CD4-positive, alpha-beta T cell treated with Interleukin-10 for 1 hour (primary cell): ENCODE data around the gene SUMO4.
"Not testable (repeated sequence)": the region's sequence is repeated elsewhere in the genome, so short reads cannot be mapped to it uniquely, and the experiment has no call there.

Experiments
- DNase-seq: peaks from one replicate; pipeline ENCODE4 v3.0.0-alpha.2; 2020

Gene SUMO4

GRCh38 chr6:149433881-149434280 is 33.8 kb downstream of the SUMO4 start:
- no peak for DNase-seq

GRCh38 chr6:149435919-149436586 is 36.0 kb downstream of the SUMO4 start:
- no peak for DNase-seq

DNA sequence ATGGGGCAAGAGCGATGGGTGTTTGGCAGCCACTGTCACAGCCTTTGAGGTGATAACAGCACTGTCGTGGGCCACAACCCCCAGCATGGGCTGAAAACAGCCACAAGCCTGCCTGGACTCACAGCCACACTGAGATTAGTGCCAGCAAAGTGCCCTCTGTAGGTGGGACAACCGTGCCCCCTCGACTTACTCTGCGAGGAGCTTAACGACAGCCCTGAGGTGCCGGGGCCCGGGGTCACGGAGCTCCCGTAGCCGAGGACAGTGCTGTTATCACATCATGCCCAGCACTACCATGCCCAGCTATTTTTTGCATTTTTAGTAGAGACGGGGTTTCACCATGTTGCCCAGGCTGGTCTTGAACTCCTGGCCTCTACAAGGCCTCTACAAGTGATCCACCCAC is 36.6 kb downstream of the SUMO4 start:
- no peak for DNase-seq

DNA sequence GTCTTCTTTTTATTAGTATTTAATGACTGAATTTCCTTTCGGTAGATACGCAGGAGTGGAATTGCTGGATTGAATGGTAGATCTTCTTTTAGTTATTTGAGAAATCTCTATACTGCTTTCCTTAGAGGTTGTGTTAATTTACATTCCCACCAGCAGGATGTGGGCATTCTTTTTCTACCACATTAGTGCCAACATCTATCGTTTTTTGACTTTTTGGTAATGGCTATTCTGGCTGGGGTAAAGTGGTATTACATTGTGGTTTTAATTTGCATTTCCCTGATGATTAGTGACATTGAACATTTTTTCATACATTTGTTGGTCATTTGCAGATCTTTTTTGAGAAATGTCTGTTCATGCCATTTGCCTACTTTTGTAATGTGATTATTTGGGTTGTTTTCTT is 37.1 kb downstream of the SUMO4 start:
- no peak for DNase-seq

DNA sequence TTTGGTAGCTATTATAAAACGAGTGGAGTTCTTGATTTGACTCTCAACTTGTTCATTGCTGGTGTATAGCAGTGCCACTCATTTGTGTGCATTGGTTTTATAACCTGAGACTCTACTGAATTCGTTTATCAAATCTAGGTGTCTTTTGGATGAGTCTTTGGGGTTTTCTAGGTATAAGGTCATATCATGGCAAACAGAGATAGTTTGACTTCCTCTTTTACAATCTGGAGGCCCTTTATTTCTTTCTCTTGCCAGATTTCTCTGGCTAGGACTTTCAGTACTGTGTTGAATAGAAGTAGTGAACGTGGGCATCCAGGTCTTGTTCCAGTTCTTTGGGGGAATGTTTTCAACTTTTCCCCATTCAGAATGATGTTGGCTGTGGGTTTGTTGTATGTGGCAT is 38.8 kb downstream of the SUMO4 start:
- DNase-seq: no peak

DNA sequence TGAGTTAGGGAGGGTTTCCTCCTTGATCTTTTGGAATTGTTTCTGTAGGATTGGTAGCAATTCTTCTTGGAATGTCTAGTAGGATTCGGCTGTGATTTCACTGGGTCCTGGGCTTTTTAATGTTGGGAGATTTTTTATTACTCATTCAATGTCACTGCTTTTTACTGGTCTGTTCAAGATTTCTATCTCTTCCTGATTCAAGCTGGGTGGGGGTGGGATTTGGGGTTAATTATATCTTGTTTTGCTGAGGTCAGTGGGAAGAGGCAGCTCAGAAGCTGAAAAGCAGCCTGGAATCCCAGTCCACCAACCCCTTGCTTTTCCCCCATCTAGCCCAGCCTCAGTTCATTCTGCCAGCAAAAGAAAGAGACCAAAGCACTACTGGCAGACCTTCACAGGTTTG is 39.6 kb downstream of the SUMO4 start:
- DNase-seq: no peak

DNA sequence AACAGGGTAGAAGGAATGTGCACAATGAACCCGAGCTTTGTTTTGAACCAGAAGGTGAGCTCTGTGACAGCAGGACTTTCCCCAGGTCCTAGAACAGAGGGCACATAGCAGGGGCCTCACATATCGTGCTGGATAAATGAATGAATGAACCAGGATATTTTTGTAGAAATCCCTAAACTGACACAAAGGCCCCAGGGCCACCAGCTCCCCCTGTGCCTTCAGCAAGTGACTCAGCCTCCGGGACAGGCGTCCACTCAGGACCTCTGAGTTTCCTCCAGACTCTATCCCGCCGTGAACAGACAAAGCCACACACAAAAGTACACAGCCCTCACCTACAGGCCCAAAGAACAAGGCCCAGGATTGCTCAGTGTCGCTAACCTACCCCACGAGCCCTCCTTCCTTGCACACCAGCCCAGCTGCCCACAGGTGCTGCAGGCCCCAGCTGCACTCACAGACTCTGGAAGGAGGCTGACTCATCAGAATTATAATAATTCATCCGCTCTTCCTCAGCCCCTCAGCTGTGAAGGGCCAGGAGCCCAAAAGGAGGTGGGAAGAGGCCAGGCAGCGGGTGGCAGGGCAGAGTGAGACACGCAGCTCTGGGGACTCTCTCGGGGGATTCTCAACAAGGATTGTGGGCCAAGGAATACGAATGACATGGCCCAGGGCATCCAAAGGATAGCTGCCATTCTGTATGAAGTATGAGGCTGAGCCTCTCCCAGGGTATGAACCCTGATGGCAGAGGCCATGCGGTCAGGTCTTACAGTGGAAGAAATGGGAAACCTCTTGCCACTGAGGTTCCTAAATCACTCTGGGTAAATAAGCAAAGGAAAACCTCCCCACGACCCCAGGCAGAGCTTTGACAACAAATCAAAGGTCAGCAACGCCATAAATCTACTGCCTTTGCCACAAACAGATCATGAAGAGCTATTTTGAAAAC is 40.9 kb downstream of the SUMO4 start:
- no peak for DNase-seq

DNA sequence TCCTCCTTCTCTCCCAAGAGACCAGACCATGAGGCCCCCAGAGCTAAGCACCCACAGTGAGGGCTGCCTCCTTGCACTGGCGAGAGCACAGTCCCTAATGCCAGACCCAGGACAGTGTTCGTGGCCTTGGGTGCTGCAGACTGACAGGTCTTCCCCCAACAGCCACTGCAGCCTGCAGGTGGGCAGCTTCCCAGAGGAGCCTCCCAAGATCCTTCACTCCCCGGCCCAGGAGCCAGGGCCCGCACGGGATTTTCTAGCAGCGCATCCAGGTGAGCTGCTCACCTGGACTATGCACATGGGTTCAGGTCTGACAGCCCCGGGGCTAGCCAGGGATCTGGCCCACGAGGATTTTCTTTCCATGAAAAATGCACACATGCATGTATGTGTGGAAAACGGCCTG is 41.7 kb downstream of the SUMO4 start:
- no peak for DNase-seq

DNA sequence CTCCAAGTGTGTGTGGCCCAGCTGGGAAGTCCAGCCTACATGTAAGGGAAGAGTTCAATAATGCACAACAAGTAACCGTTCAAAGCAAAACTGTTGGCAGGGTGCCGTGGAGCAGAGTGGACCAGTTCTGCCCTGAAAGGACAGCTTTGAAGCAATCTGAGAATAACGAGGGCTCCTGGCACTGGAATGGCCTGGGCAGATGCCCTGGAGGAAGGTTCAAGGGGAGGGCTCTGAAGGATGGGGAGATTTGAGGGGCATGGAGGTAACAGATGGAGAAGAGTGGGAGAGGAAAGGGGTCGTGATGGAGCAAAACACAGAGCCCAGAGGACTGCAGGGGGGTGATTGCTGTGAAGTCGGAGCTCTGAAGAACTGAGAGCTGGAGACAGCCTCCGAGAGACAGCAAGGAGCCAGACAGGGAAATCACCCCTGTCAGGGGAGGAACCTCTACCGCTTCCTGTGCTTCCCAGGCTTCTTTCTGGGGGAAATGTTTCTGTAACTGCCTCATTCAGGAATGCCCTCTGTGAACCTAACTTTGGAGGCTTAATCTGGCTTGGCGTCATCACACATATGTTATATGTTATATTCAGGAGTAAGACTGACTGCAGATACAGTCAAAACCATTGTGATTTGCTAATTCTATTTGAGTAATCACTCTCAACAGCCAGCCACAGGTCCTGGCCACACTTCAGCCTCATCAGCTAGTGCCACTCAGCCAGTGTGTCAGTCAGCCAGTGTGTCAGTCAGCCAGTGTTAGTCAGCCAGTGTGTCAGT is 43.5 kb downstream of the SUMO4 start:
- no peak for DNase-seq

- DNase-seq: not testable (repeated sequence)
Observed at GRCh38 chr6:149444360-149445094, 44.5 kb downstream of the SUMO4 start.

- no peak for DNase-seq
Observed at GRCh38 chr6:149445095-149445466, 45.0 kb downstream of the SUMO4 start.

DNA sequence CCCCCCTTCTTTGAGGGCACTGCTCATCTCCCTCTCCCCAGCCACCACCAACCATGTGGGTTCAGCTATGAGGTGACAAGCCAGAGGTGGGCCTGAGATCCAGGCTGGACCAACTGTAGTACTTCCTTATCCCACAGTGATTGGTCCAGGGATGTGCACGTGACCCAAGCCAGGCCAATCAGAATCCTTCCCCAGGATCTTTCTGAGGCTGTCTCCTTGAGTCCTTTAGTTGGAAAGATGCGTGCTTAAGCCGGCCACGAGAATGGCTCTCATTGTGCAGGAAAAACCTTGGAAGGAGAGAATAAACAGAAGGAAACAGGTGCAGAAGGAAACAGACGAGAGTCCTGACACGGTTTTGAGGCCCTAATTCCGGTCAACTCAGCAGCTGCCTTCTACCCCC is 45.5 kb downstream of the SUMO4 start:
- no peak for DNase-seq

DNA sequence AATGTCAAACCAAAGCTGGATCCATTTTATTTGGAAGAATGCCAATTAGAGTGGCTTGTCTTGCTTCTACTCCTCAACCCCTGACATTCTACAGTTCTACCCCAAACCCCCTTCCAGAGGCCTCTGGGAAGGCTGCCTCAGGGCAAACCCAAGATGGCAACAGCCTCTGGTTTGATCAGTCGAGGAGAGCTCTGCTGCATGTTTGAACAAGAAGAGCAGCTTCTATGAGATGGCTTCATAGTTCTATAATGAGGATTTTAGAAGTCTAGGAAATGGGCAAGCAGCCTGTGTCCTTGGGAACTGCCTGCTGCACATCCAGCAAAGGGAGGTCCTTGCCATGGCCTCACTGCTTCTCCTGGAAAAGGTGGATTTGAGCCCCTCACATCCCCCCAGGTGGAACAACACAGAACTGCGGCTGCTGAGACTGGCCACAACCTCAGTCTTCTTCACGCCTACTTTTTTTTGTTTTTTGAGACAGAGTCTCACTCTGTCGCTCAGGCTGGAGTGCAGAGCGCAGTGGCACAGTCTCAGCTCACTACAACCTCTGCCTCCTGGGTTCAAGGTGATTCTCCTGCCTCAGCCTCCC is 46.8 kb downstream of the SUMO4 start:
- DNase-seq: no peak

- DNase-seq: no peak
Observed at GRCh38 chr6:149448821-149449453, 48.9 kb downstream of the SUMO4 start.

- no peak for DNase-seq
Observed at GRCh38 chr6:149449831-149450678, 50.0 kb downstream of the SUMO4 start.
